ENCODE measurements around the gene DALRD3.

DNA sequence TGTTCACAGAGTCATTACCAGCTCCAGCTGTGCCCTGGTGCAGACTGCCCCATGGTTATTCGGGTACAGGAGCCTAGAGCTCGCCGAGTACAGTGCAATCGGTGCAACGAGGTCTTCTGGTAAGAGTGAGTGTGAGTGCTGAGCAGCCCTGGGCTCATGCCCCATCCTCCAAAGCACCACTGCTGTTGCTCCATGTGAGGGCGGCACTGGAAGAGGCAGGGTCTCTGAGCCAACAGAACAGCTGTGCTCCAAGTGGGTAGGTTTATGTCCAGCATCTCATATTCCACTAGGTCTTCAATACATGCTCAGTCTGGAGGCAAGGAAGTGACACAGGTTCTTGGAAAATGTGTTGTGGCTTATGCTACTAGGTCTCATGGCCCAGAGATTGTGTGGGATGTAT is 47.8 kb downstream of the DALRD3 start:
- TF ChIP-seq POLR2AphosphoS5 (IDR thresholded peaks at IDR 0.05; ENCODE audit: low read depth, low read length) (no peak), NRF1 (IDR thresholded peaks at IDR 0.05; ENCODE audit: low read depth, low read length) (no peak), REST (IDR thresholded peaks at IDR 0.05; ENCODE audit: low read depth, low read length) (no peak), TAF1 (IDR thresholded peaks at IDR 0.05; ENCODE audit: borderline replicate concordance, low read depth, low read length) (no peak), EP300 (IDR thresholded peaks at IDR 0.05; ENCODE audit: borderline replicate concordance in 1 of 2, low read depth in 1 of 2, low read length in 1 of 2) (no peak), NFIC (IDR thresholded peaks at IDR 0.05; ENCODE audit: borderline replicate concordance) (no peak), RXRA (IDR thresholded peaks at IDR 0.05; ENCODE audit: borderline replicate concordance, low read depth) (no peak), TCF12 (IDR thresholded peaks at IDR 0.05) (no peak), EZH2phosphoT487 (IDR thresholded peaks at IDR 0.05; ENCODE audit: borderline replicate concordance, low read depth) (no peak), JUND (IDR thresholded peaks at IDR 0.05) (no peak)
- TF ChIP-seq, protein P1, sequence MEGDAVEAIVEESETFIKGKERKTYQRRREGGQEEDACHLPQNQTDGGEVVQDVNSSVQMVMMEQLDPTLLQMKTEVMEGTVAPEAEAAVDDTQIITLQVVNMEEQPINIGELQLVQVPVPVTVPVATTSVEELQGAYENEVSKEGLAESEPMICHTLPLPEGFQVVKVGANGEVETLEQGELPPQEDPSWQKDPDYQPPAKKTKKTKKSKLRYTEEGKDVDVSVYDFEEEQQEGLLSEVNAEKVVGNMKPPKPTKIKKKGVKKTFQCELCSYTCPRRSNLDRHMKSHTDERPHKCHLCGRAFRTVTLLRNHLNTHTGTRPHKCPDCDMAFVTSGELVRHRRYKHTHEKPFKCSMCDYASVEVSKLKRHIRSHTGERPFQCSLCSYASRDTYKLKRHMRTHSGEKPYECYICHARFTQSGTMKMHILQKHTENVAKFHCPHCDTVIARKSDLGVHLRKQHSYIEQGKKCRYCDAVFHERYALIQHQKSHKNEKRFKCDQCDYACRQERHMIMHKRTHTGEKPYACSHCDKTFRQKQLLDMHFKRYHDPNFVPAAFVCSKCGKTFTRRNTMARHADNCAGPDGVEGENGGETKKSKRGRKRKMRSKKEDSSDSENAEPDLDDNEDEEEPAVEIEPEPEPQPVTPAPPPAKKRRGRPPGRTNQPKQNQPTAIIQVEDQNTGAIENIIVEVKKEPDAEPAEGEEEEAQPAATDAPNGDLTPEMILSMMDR (IDR thresholded peaks at IDR 0.05): no peak
- TF ChIP-seq, protein P2, sequence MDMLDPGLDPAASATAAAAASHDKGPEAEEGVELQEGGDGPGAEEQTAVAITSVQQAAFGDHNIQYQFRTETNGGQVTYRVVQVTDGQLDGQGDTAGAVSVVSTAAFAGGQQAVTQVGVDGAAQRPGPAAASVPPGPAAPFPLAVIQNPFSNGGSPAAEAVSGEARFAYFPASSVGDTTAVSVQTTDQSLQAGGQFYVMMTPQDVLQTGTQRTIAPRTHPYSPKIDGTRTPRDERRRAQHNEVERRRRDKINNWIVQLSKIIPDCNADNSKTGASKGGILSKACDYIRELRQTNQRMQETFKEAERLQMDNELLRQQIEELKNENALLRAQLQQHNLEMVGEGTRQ (IDR thresholded peaks at IDR 0.05; ENCODE audit: borderline replicate concordance, low read depth, low read length): no peak

All from SK-N-SH (cell line).